Motor neuron (in vitro differentiated cells): ENCODE data around the gene NEK9. TPM values are rescaled to one million over a fixed set of nuclear protein-coding genes. Genes with fewer than 3 reads are reported as not detected.
A peak's percentile ranks its signal among the peaks of the same experiment; 100 is the strongest.

ENCODE experiments used
- ATAC-seq, 8 experiments: fragments of 200-7000 bp; cut with Tn5 transposase; replicated peaks in 6 of 8; 2 replicates each; pipeline ENCODE4 v1.8.0; 2021; ENCODE audit warnings: mild to moderate bottlenecking in 8 of 8, moderate library complexity in 8 of 8
- H3K27ac ChIP-seq, 2 donors: fragments of 250-450 bp; sonication (Bioruptor Pico); 2 replicates each; pipeline ENCODE4 v1.9.0; 2021; ENCODE audit warnings: antibody characterized with exemption in 2 of 2, mild to moderate bottlenecking in 2 of 2, moderate library complexity in 1 of 2
- H3K4me1 ChIP-seq, 2 donors: fragments of 250-450 bp; sonication (Bioruptor Pico); replicated peaks in 1 of 2; 2 replicates each; pipeline ENCODE4 v1.6.1; 2021; ENCODE audit warnings: antibody characterized with exemption in 2 of 2, mild to moderate bottlenecking in 2 of 2, moderate library complexity in 1 of 2
- H3K4me3 ChIP-seq, 5 donors: fragments of 250-450 bp; sonication (Bioruptor Pico); 2 replicates each; pipeline ENCODE4 v1.9.0; 2021; ENCODE audit warnings: antibody characterized with exemption in 5 of 5, mild to moderate bottlenecking in 5 of 5, moderate library complexity in 4 of 5
- WGBS, 10 experiments: fragments of 450-650 bp; shearing (Covaris generic); methylation state at CpG; one replicate each; pipeline ENCODE4 v1.0.0; 2022; 5-methylcytosine and 5-hydroxymethylcytosine counted together
- in situ Hi-C, 9 experiments: fragments of 400-800 bp; cut with MboI; loops; one replicate each; pipeline ENCODE4 v1.15.0; 2021; ENCODE audit warnings: low sequenced_read_pairs in 9 of 9, low pct_unique_long_range_greater_than_20kb in 2 of 9; ENCODE audit not compliant: unreplicated experiment in 9 of 9
- total RNA-seq, 8 experiments: library from RNA; unstranded; fragments of 300-600 nt; gene quantifications; 2 replicates each; pipeline versions ENCODE4 v1.2.3 to v1.2.4, GENCODE V29; 2022

NEK9 gene
- total RNA-seq, 8 experiments from 2014 or later = 16.0 to 83.2 (median 23.6) TPM

GRCh38 chr14:75054421-75054820, 72.4 kb downstream of the NEK9 start:
- WGBS, 10 experiments = 8 to 100% (median 57%) methylated on average over 1 of the region's 1 CpG; no CpG with 5 or more reads in 1 of the 10 experiments
- Histone ChIP-seq H3K27ac (no peak overlapping the region), H3K4me3 (no peak overlapping the region), H3K4me1 (peaks cover 0 to 6% of the 10 kb centered on the region in 2 donors)
- in situ Hi-C loops = no loop called here
- ATAC-seq = no peak

- ATAC-seq = peak in 2 of 8 experiments; percentile 38 to 41
- H3K4me3 ChIP-seq = no peak overlapping the region
- 0 to 100% (median 68%) methylated on average over 1 to 4 of the region's 5 CpGs; no CpG with 5 or more reads in 2 of the 10 experiments for WGBS, 10 experiments
- no peak overlapping the region for H3K27ac ChIP-seq
- in situ Hi-C loops = no loop called here
- peaks cover 0 to 6% of the 10 kb centered on the region in 2 donors for H3K4me1 ChIP-seq
Observed at GRCh38 chr14:75053396-75054291, 73.2 kb downstream of the NEK9 start.

GRCh38 chr14:75051556-75051899, 75.3 kb downstream of the NEK9 start:
- ATAC-seq = no peak
- peak overlapping the region; percentile 36 to 54 (median 42) for H3K4me3 ChIP-seq
- in situ Hi-C loops = no loop called here
- no peak overlapping the region for H3K27ac ChIP-seq
- 20 to 90% (median 45%) methylated on average over 2 to 5 of the region's 5 CpGs for WGBS, 10 experiments
- peaks cover 0 to 6% of the 10 kb centered on the region in 2 donors for H3K4me1 ChIP-seq

GRCh38 chr14:75050852-75051555, 75.8 kb downstream of the NEK9 start, which contains the start of gene MLH3:
MLH3 (minus strand) TSS chr14:75051467; CDS start chr14:75049655, 1,812 bp downstream.
- H3K27ac ChIP-seq = peak within 1 kb of the TSS; percentile 1 to 12

GRCh38 chr14:75049731-75050201, 77.1 kb downstream of the NEK9 start:
- in situ Hi-C loops = no loop called here
- Histone ChIP-seq H3K4me3 (no peak overlapping the region), H3K27ac (no peak overlapping the region), H3K4me1 (peaks cover 0 to 6% of the 10 kb centered on the region in 2 donors)
- 22 to 100% (median 66%) methylated on average over 1 to 3 of the region's 3 CpGs; no CpG with 5 or more reads in 2 of the 10 experiments for WGBS, 10 experiments
- no peak for ATAC-seq

More at GRCh38 chr14:75050852-75051555, 75.8 kb downstream of the NEK9 start, which contains the start of gene MLH3:
- 0 to 41% (median 20%) methylated on average over 1 to 24 of the region's 59 CpGs for WGBS, 10 experiments
- peak within 1 kb of the TSS; percentile 36 to 54 (median 42) for H3K4me3 ChIP-seq
- in situ Hi-C loops = no loop called here
- peak; percentile 71 to 97 (median 91) for ATAC-seq
- peaks cover 0 to 6% of the 10 kb centered on the region in 2 donors for H3K4me1 ChIP-seq

GRCh38 chr14:75049136-75049535, 77.7 kb downstream of the NEK9 start:
- ATAC-seq = no peak
- Histone ChIP-seq H3K4me1 (peaks cover 0 to 6% of the 10 kb centered on the region in 2 donors), H3K4me3 (no peak overlapping the region), H3K27ac (no peak overlapping the region)
- WGBS, 10 experiments = 20 to 100% (median 81%) methylated on average over 1 to 5 of the region's 5 CpGs; no CpG with 5 or more reads in 2 of the 10 experiments
- in situ Hi-C loops = no loop called here

- in situ Hi-C loops = no loop called here
- no peak for ATAC-seq
Observed at GRCh38 chr14:75048101-75048500, 78.7 kb downstream of the NEK9 start.

GRCh38 chr14:75047506-75047905, 79.3 kb downstream of the NEK9 start:
- in situ Hi-C loops = no loop called here
- no peak for ATAC-seq
- no peak overlapping the region for H3K27ac ChIP-seq
- 39 to 100% (median 89%) methylated on average over 2 to 4 of the region's 4 CpGs for WGBS, 10 experiments
- no peak overlapping the region for H3K4me3 ChIP-seq
- H3K4me1 ChIP-seq = peaks cover 0 to 6% of the 10 kb centered on the region in 2 donors

More at GRCh38 chr14:75048101-75048500, 78.7 kb downstream of the NEK9 start:
- 8 to 94% (median 70%) methylated on average over 1 to 2 of the region's 2 CpGs; no CpG with 5 or more reads in 2 of the 10 experiments for WGBS, 10 experiments
- Histone ChIP-seq H3K4me1 (peaks cover 0 to 6% of the 10 kb centered on the region in 2 donors), H3K27ac (no peak overlapping the region), H3K4me3 (no peak overlapping the region)

- in situ Hi-C loops = no loop called here
- WGBS, 10 experiments = 58 to 100% (median 81%) methylated on average over 1 to 3 of the region's 3 CpGs; no CpG with 5 or more reads in 2 of the 10 experiments
- Histone ChIP-seq H3K4me1 (peaks cover 0 to 6% of the 10 kb centered on the region in 2 donors), H3K4me3 (no peak overlapping the region), H3K27ac (no peak overlapping the region)
- no peak for ATAC-seq
Observed at GRCh38 chr14:75046899-75047298, 79.9 kb downstream of the NEK9 start.

GRCh38 chr14:75046275-75046674, 80.6 kb downstream of the NEK9 start:
- H3K27ac ChIP-seq = no peak overlapping the region
- H3K4me3 ChIP-seq = no peak overlapping the region
- in situ Hi-C loops = no loop called here
- no peak for ATAC-seq
- 86 to 100% (median 93%) methylated on average over 1 to 5 of the region's 5 CpGs; no CpG with 5 or more reads in 4 of the 10 experiments for WGBS, 10 experiments
- H3K4me1 ChIP-seq = peaks cover 0 to 6% of the 10 kb centered on the region in 2 donors

- peak in 1 of 8 experiments; percentile 57 for ATAC-seq
- H3K4me1 ChIP-seq = no peaks in the 10 kb centered on the region
- no peak overlapping the region for H3K4me3 ChIP-seq
- no peak overlapping the region for H3K27ac ChIP-seq
- in situ Hi-C loops = no loop called here
- WGBS, 10 experiments = 19 to 100% (median 87%) methylated on average over 1 to 5 of the region's 8 CpGs
Observed at GRCh38 chr14:75044752-75045151, 82.1 kb downstream of the NEK9 start.

- Histone ChIP-seq H3K4me1 (no peaks in the 10 kb centered on the region), H3K27ac (no peak overlapping the region), H3K4me3 (no peak overlapping the region)
- in situ Hi-C loops = no loop called here
- 0 to 83% (median 47%) methylated on average over 1 to 2 of the region's 2 CpGs for WGBS, 10 experiments
- no peak for ATAC-seq
Observed at GRCh38 chr14:75044322-75044721, 82.5 kb downstream of the NEK9 start.

- Histone ChIP-seq H3K4me3 (no peak overlapping the region), H3K27ac (no peak overlapping the region), H3K4me1 (no peaks in the 10 kb centered on the region)
- in situ Hi-C loops = no loop called here
- WGBS, 10 experiments = 0 to 100% (median 74%) methylated on average over 1 to 6 of the region's 6 CpGs; no CpG with 5 or more reads in 1 of the 10 experiments
- ATAC-seq = peak in 3 of 8 experiments; percentile 42 to 81 (median 45)
Observed at GRCh38 chr14:75042035-75042434, 84.8 kb downstream of the NEK9 start.
